Measurements from ENCODE around the gene LRRC15.
A peak's percentile ranks its signal among the peaks of the same experiment; 100 is the strongest.

The LRRC15 gene

GRCh38 chr3:194306109-194306686 is 63.3 kb downstream of the LRRC15 start:
- Histone ChIP-seq H3K9me3 (ENCODE audit: control insufficient read depth, insufficient read depth, low read length) (no peaks in the 10 kb centered on the region), H3K4me3 (ENCODE audit: low read length) (peak overlapping the region; percentile 56), H3F3A (ENCODE audit: control insufficient read depth, insufficient read depth) (peaks cover 9% of the 10 kb centered on the region), H3K79me2 (ENCODE audit: control insufficient read depth, low read length) (no peaks in the 10 kb centered on the region), H3K36me3 (ENCODE audit: control insufficient read depth, low read length) (no peaks in the 10 kb centered on the region), H4K20me1 (ENCODE audit: control insufficient read depth, insufficient read depth, low read depth, low read length) (peaks cover 29% of the 10 kb centered on the region), H3K4me1 (ENCODE audit: control insufficient read depth, low read length) (peaks cover 36% of the 10 kb centered on the region), H3K27me3 (ENCODE audit: control insufficient read depth, low read length) (peaks cover 90% of the 10 kb centered on the region), H3K9me2 (replicated peaks; ENCODE audit: control insufficient read depth, low read length) (no peaks in the 10 kb centered on the region), H3K4me2 (ENCODE audit: low read length) (peak overlapping the region; percentile 80), H3K27ac (ENCODE audit: low read depth, low read length) (no peak overlapping the region)
- TF ChIP-seq CTCF (IDR thresholded peaks at IDR 0.05; ENCODE audit: low read depth, low read length, poor library complexity, severe bottlenecking), result no peak
- no peak for TF ChIP-seq EZH2phosphoT487 (IDR thresholded peaks at IDR 0.05; ENCODE audit: borderline replicate concordance, low read length)

GRCh38 chr3:194305356-194306108 is 64.0 kb downstream of the LRRC15 start:
- Histone ChIP-seq H3K9me3 (ENCODE audit: control insufficient read depth, insufficient read depth, low read length) (no peaks in the 10 kb centered on the region), H3K4me1 (ENCODE audit: control insufficient read depth, low read length) (peaks cover 36% of the 10 kb centered on the region), H3K27me3 (ENCODE audit: control insufficient read depth, low read length) (peaks cover 84% of the 10 kb centered on the region), H4K20me1 (ENCODE audit: control insufficient read depth, insufficient read depth, low read depth, low read length) (peaks cover 25% of the 10 kb centered on the region), H3K4me2 (ENCODE audit: low read length) (peak overlapping the region; percentile 80), H3F3A (ENCODE audit: control insufficient read depth, insufficient read depth) (peaks cover 9% of the 10 kb centered on the region), H3K36me3 (ENCODE audit: control insufficient read depth, low read length) (no peaks in the 10 kb centered on the region), H3K79me2 (ENCODE audit: control insufficient read depth, low read length) (no peaks in the 10 kb centered on the region), H3K9me2 (replicated peaks; ENCODE audit: control insufficient read depth, low read length) (no peaks in the 10 kb centered on the region), H3K4me3 (ENCODE audit: low read length) (0 out of 2 replicates have a peak overlapping the region, but pooled peaks have one; percentile 20), H3K27ac (ENCODE audit: low read depth, low read length) (no peak overlapping the region)
- TF ChIP-seq CTCF (IDR thresholded peaks at IDR 0.05; ENCODE audit: low read depth, low read length, poor library complexity, severe bottlenecking) (no peak), EZH2phosphoT487 (IDR thresholded peaks at IDR 0.05; ENCODE audit: borderline replicate concordance, low read length) (no peak)

Measured in DOHH2 (cell line).